ENCODE data around the gene DDX17. TPM values are rescaled to one million over a fixed set of nuclear protein-coding genes. Genes with fewer than 3 reads are reported as not detected.

DDX17 gene
- total and polyA plus RNA-seq, 2 experiments from 2014 or later, result 88.0 to 603 TPM

DNA sequence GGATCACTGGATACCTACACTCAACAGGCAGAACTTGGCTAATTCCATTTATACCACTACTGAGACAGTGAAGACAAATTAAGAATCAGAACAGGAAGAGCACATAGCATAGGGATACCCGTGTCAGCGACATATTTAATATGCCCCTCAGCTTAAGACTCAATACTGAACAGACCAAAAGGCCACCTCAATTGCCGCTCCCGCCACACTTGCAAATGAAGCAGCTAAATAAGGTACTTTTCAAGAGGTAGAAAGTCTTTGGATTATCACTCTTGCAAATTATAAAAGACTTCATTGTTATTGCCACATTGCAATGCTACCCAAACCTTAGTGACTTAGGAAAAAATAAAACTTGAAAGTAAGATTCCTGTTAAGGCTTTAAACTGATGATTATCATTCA, 3.1 kb downstream of the DDX17 start:
- peak overlapping the region; percentile 78; the same call in 1 of the 2 replicates for H3K27ac ChIP-seq (ENCODE audit: low read depth)
- peak overlapping the region; percentile 10; the same call in 1 of the 2 replicates for H3K27ac Mint-ChIP-seq
- TF ChIP-seq EZH2phosphoT487 (IDR thresholded peaks at IDR 0.05; ENCODE audit: unreplicated experiment) (no peak), JUNB (IDR thresholded peaks at IDR 0.05; ENCODE audit: unreplicated experiment) (no peak), CREB1 (CRISPR knock-in tag; IDR thresholded peaks at IDR 0.05; ENCODE audit: low read depth) (no peak), EZH2 (IDR thresholded peaks at IDR 0.05; ENCODE audit: low read depth, unreplicated experiment) (no peak), POLR2AphosphoS5 (IDR thresholded peaks at IDR 0.05; ENCODE audit: low read depth) (no peak), ZNF462 (CRISPR knock-in tag; IDR thresholded peaks at IDR 0.05) (no peak), NANOG (IDR thresholded peaks at IDR 0.05; ENCODE audit: borderline replicate concordance) (no peak), REST (IDR thresholded peaks at IDR 0.05; ENCODE audit: unreplicated experiment) (no peak), ZNF331 (CRISPR knock-in tag; IDR thresholded peaks at IDR 0.05; ENCODE audit: low read depth) (no peak), ZNF114 (CRISPR knock-in tag; IDR thresholded peaks at IDR 0.05) (no peak), STAT1 (IDR thresholded peaks at IDR 0.05; ENCODE audit: unreplicated experiment) (no peak)
- TF ChIP-seq, protein P1, sequence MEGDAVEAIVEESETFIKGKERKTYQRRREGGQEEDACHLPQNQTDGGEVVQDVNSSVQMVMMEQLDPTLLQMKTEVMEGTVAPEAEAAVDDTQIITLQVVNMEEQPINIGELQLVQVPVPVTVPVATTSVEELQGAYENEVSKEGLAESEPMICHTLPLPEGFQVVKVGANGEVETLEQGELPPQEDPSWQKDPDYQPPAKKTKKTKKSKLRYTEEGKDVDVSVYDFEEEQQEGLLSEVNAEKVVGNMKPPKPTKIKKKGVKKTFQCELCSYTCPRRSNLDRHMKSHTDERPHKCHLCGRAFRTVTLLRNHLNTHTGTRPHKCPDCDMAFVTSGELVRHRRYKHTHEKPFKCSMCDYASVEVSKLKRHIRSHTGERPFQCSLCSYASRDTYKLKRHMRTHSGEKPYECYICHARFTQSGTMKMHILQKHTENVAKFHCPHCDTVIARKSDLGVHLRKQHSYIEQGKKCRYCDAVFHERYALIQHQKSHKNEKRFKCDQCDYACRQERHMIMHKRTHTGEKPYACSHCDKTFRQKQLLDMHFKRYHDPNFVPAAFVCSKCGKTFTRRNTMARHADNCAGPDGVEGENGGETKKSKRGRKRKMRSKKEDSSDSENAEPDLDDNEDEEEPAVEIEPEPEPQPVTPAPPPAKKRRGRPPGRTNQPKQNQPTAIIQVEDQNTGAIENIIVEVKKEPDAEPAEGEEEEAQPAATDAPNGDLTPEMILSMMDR (conservative IDR thresholded peaks at IDR 0.05; ENCODE audit: low read depth in 2 of 2), result no peak
- TF ChIP-seq, protein P2, sequence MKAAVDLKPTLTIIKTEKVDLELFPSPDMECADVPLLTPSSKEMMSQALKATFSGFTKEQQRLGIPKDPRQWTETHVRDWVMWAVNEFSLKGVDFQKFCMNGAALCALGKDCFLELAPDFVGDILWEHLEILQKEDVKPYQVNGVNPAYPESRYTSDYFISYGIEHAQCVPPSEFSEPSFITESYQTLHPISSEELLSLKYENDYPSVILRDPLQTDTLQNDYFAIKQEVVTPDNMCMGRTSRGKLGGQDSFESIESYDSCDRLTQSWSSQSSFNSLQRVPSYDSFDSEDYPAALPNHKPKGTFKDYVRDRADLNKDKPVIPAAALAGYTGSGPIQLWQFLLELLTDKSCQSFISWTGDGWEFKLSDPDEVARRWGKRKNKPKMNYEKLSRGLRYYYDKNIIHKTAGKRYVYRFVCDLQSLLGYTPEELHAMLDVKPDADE (IDR thresholded peaks at IDR 0.05), result no peak
- H3K79me2 ChIP-seq (replicated peaks; ENCODE audit: insufficient read depth), result peaks cover 80% of the 10 kb centered on the region
- H3F3A ChIP-seq (replicated peaks; ENCODE audit: low read depth), result peaks cover 35% of the 10 kb centered on the region
- H3K4me3 ChIP-seq, result peak overlapping the region; percentile 99
- H3K27me3 Mint-ChIP-seq (ENCODE audit: insufficient read depth, low read depth, poor library complexity), result peaks cover 24% of the 10 kb centered on the region
- H3K9me3 Mint-ChIP-seq, result no peaks in the 10 kb centered on the region; the same call in 2 of the 3 replicates
- H3K4me1 ChIP-seq (ENCODE audit: insufficient read depth), result peaks cover 22% of the 10 kb centered on the region
- no peaks in the 10 kb centered on the region for H3K27me3 ChIP-seq (ENCODE audit: insufficient read depth)
- H3K9me2 ChIP-seq (ENCODE audit: insufficient read depth), result no peaks in the 10 kb centered on the region
- H3K4me3 Mint-ChIP-seq, result peak overlapping the region; percentile 98
- peaks cover 77% of the 10 kb centered on the region for H3K36me3 Mint-ChIP-seq (ENCODE audit: low read depth)
- ATAC-seq (no peak), DNase-seq (ENCODE audit: low spot score) (no peak)
- H4K20me1 ChIP-seq (replicated peaks; ENCODE audit: insufficient read depth), result peaks cover 48% of the 10 kb centered on the region
- H3K36me3 ChIP-seq (ENCODE audit: insufficient read depth), result peaks cover 46% of the 10 kb centered on the region
- H3K4me2 ChIP-seq, result peak overlapping the region; percentile 82
- H3K4me1 Mint-ChIP-seq, result peaks cover 28% of the 10 kb centered on the region
- H2AFZ ChIP-seq, result no peak overlapping the region

All from GM23338 (cell line).